Neural cell (in vitro differentiated cells): ENCODE results near the gene PCDHA1. TPM values are rescaled to one million over a fixed set of nuclear protein-coding genes. Genes with fewer than 3 reads are reported as not detected.

Experiments used
- H2AFZ ChIP-seq: fragments of 200-600, 300-800 bp; sonication (generic), shearing (Covaris generic); 2 replicates; pipeline ENCODE4 v1.6.0; 2014; ENCODE audit warnings: low read depth, mild to moderate bottlenecking, antibody characterized with exemption, low read length, moderate library complexity
- H3F3A ChIP-seq: fragments of 200-600 bp; shearing (Covaris generic); 2 replicates; pipeline ENCODE4 v1.6.1; 2016; ENCODE audit warnings: mild to moderate bottlenecking, moderate library complexity, mixed read lengths, antibody characterized with exemption, low read length; ENCODE audit not compliant: insufficient read depth, poor library complexity, severe bottlenecking
- H3K27ac ChIP-seq: fragments of 200-600, 300-800 bp; sonication (generic), shearing (Covaris generic); 2 replicates; pipeline ENCODE4 v1.5.1; 2014; ENCODE audit warnings: mild to moderate bottlenecking, low read length, moderate library complexity
- H3K27me3 ChIP-seq: fragments of 300-800, 200-600 bp; sonication (generic), shearing (Covaris generic); 2 replicates; pipeline ENCODE4 v1.6.0; 2014; ENCODE audit warnings: mild to moderate bottlenecking, low read depth, low read length, moderate library complexity; ENCODE audit not compliant: insufficient read depth
- H3K36me3 ChIP-seq: fragments of 300-800, 200-600 bp; sonication (generic), shearing (Covaris generic); 2 replicates; pipeline ENCODE4 v1.5.1; 2014; ENCODE audit warnings: mild to moderate bottlenecking, antibody characterized with exemption, low read length, moderate library complexity; ENCODE audit not compliant: insufficient read depth
- H3K4me2 ChIP-seq: fragments of 300-800, 200-600 bp; sonication (generic), shearing (Covaris generic); 2 replicates; pipeline ENCODE4 v1.6.0; 2014; ENCODE audit warnings: mild to moderate bottlenecking, low read length
- H3K4me3 ChIP-seq: fragments of 300-800, 200-600 bp; sonication (generic), shearing (Covaris generic); 2 replicates; pipeline ENCODE4 v1.5.1; 2014; ENCODE audit warnings: mild to moderate bottlenecking, low read length, moderate library complexity
- H3K79me2 ChIP-seq: fragments of 200-600 bp; shearing (Covaris generic); replicated peaks from 2 replicates; pipeline ENCODE4 v1.6.0; 2014; ENCODE audit warnings: mild to moderate bottlenecking, low read length, moderate library complexity; ENCODE audit not compliant: insufficient read depth
- H3K9ac ChIP-seq: fragments of 300-800, 200-600 bp; sonication (generic), shearing (Covaris generic); 2 replicates; pipeline ENCODE4 v1.6.1; 2016; ENCODE audit warnings: mild to moderate bottlenecking, low read length, mixed read lengths
- H3K9me2 ChIP-seq: fragments of 200-600 bp; shearing (Covaris generic); 2 replicates; pipeline ENCODE4 v1.6.1; 2016; ENCODE audit warnings: mild to moderate bottlenecking, low read length, mixed read lengths; ENCODE audit not compliant: insufficient read depth
- H3K9me3 ChIP-seq: fragments of 200-600, 300-800 bp; sonication (generic), shearing (Covaris generic); 2 replicates; pipeline ENCODE4 v1.6.1; 2016; ENCODE audit warnings: mild to moderate bottlenecking, mixed run types, low read length, moderate library complexity, mixed read lengths
- H4K20me1 ChIP-seq: fragments of 200-600 bp; shearing (Covaris generic); 2 replicates; pipeline ENCODE4 v1.6.1; 2016; ENCODE audit warnings: mild to moderate bottlenecking, mixed run types; ENCODE audit not compliant: insufficient read depth
- CTCF ChIP-seq: fragments of 450-650 bp; IDR thresholded peaks from 2 replicates; pipeline ENCODE4 v1.5.1; 2014; ENCODE audit warnings: antibody characterized with exemption, mild to moderate bottlenecking, moderate library complexity; ENCODE audit not compliant: poor library complexity, severe bottlenecking
- EP300 ChIP-seq: fragments of 450-650 bp; conservative IDR thresholded peaks from 2 replicates; pipeline ENCODE4 v1.6.1; 2014; ENCODE audit warnings: antibody characterized with exemption, mild to moderate bottlenecking, moderate library complexity; ENCODE audit not compliant: poor library complexity, severe bottlenecking
- EZH2 ChIP-seq: fragments of 200-600, 300-800 bp; shearing (Covaris generic), sonication (generic); IDR thresholded peaks from 2 replicates; pipeline ENCODE4 v1.6.1; 2014; ENCODE audit warnings: antibody characterized with exemption, low read length, borderline replicate concordance, mild to moderate bottlenecking; ENCODE audit not compliant: insufficient read depth, poor library complexity, severe bottlenecking
- MXI1 ChIP-seq: fragments of 450-650 bp; conservative IDR thresholded peaks from 2 replicates; pipeline ENCODE4 v1.6.1; 2014; ENCODE audit warnings: antibody characterized with exemption, mild to moderate bottlenecking; ENCODE audit not compliant: poor library complexity, severe bottlenecking
- POLR2AphosphoS5 ChIP-seq: IDR thresholded peaks from 2 replicates; pipeline ENCODE4 v1.6.1; 2012
- RAD21 ChIP-seq: fragments of 450-650 bp; conservative IDR thresholded peaks from 2 replicates; pipeline ENCODE4 v1.6.1; 2014; ENCODE audit warnings: antibody characterized with exemption, mild to moderate bottlenecking, moderate library complexity
- REST ChIP-seq: IDR thresholded peaks from 2 replicates; pipeline ENCODE4 v1.6.1; 2012; ENCODE audit warnings: borderline replicate concordance
- SMC3 ChIP-seq: fragments of 450-650 bp; conservative IDR thresholded peaks from 2 replicates; pipeline ENCODE4 v1.6.1; 2014; ENCODE audit warnings: antibody characterized with exemption, mild to moderate bottlenecking, moderate library complexity; ENCODE audit not compliant: poor library complexity
- TAF1 ChIP-seq: IDR thresholded peaks from 2 replicates; pipeline ENCODE4 v1.6.1; 2012; ENCODE audit warnings: low read depth
- polyA plus RNA-seq: library from polyadenylated mRNA; depleted of rRNA; stranded (reverse); fragments of >200 nt; gene quantifications from 2 replicates; pipeline ENCODE4 v1.2.3, GENCODE V29; 2014

PCDHA1 gene
- polyA plus RNA-seq, 1 donor from 2014 or later, result 0.28 TPM

- H3K27ac ChIP-seq, result no peak overlapping the region
- no peak overlapping the region for H3K4me3 ChIP-seq
- H3K79me2 ChIP-seq, result peaks cover 32% of the 10 kb centered on the region
- H3F3A ChIP-seq, result peaks cover 14% of the 10 kb centered on the region
- H4K20me1 ChIP-seq, result no peaks in the 10 kb centered on the region
- no peaks in the 10 kb centered on the region for H3K9me3 ChIP-seq
- H2AFZ ChIP-seq, result no peak overlapping the region
- H3K36me3 ChIP-seq, result no peaks in the 10 kb centered on the region
- no peak overlapping the region for H3K4me2 ChIP-seq
- TF ChIP-seq MXI1, result no peak
- no peak for TF ChIP-seq EP300
- TF ChIP-seq CTCF, result no peak
- no peak for TF ChIP-seq REST
- no peak for TF ChIP-seq SMC3
- no peak for TF ChIP-seq RAD21
- TF ChIP-seq EZH2, result no peak
- TF ChIP-seq TAF1, result no peak
- TF ChIP-seq POLR2AphosphoS5, result no peak
- H3K27me3 ChIP-seq, result no peaks in the 10 kb centered on the region
- no peaks in the 10 kb centered on the region for H3K9me2 ChIP-seq
- H3K9ac ChIP-seq, result no peak overlapping the region
Observed at GRCh38 chr5:140973550-140973949, 187.6 kb downstream of the PCDHA1 start.

- TF ChIP-seq MXI1 (no peak), EP300 (peak; percentile 56)
- Histone ChIP-seq H3F3A (peaks cover 14% of the 10 kb centered on the region), H3K27me3 (no peaks in the 10 kb centered on the region), H3K9ac (peak overlapping the region; percentile 28), H3K27ac (peak overlapping the region; percentile 68), H3K4me2 (peak overlapping the region; percentile 64), H2AFZ (no peak overlapping the region), H4K20me1 (no peaks in the 10 kb centered on the region), H3K4me3 (peak overlapping the region; percentile 50), H3K36me3 (no peaks in the 10 kb centered on the region), H3K79me2 (peaks cover 21% of the 10 kb centered on the region), H3K9me2 (no peaks in the 10 kb centered on the region), H3K9me3 (no peaks in the 10 kb centered on the region)
Observed at GRCh38 chr5:140977003-140977402, 191.1 kb downstream of the PCDHA1 start.

- H3K79me2 ChIP-seq, result peaks cover 15% of the 10 kb centered on the region
- no peak overlapping the region for H3K4me2 ChIP-seq
- H3K36me3 ChIP-seq, result peaks cover 6% of the 10 kb centered on the region
- H3K27ac ChIP-seq, result no peak overlapping the region
- no peak overlapping the region for H2AFZ ChIP-seq
- H3K9me2 ChIP-seq, result no peaks in the 10 kb centered on the region
- no peaks in the 10 kb centered on the region for H3K9me3 ChIP-seq
- no peaks in the 10 kb centered on the region for H4K20me1 ChIP-seq
- no peaks in the 10 kb centered on the region for H3K27me3 ChIP-seq
- no peak overlapping the region for H3K9ac ChIP-seq
- peaks cover 14% of the 10 kb centered on the region for H3F3A ChIP-seq
- no peak overlapping the region for H3K4me3 ChIP-seq
- no peak for TF ChIP-seq SMC3
- no peak for TF ChIP-seq CTCF
- TF ChIP-seq REST, result no peak
- no peak for TF ChIP-seq EP300
- TF ChIP-seq POLR2AphosphoS5, result no peak
- TF ChIP-seq EZH2, result no peak
- no peak for TF ChIP-seq MXI1
- TF ChIP-seq RAD21, result no peak
- no peak for TF ChIP-seq TAF1
Observed at GRCh38 chr5:140978260-140978659, 192.3 kb downstream of the PCDHA1 start.
